ENCODE data around the gene CCDC7. TPM values are rescaled to one million over a fixed set of nuclear protein-coding genes. Genes with fewer than 3 reads are reported as not detected.
"Not testable (repeated sequence)": the region's sequence is repeated elsewhere in the genome, so short reads cannot be mapped to it uniquely, and the experiment has no call there.

CCDC7 gene
- total RNA-seq, 4 donors from 2014 or later, result 17.9 to 42.2 (median 27.3) TPM

DNA sequence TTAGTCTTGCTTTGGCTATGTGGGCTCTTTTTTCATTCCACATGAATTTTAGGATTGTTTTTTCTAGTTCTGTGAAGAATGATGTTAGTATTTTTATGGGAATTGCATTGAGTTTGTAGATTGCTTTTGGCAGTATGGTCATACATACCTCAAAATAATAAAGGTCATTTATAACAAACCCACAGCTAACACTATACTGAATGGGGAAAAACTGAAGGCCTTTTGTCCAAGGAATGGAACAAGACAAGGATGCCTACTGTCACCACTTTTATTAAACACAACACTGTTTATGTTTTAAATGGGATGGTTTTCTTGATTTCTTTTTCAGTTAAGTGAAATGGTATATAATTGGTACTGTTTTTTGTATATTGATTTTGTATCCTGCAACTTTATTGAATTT is 84.3 kb downstream of the CCDC7 start:
- TF ChIP-seq, protein P1, sequence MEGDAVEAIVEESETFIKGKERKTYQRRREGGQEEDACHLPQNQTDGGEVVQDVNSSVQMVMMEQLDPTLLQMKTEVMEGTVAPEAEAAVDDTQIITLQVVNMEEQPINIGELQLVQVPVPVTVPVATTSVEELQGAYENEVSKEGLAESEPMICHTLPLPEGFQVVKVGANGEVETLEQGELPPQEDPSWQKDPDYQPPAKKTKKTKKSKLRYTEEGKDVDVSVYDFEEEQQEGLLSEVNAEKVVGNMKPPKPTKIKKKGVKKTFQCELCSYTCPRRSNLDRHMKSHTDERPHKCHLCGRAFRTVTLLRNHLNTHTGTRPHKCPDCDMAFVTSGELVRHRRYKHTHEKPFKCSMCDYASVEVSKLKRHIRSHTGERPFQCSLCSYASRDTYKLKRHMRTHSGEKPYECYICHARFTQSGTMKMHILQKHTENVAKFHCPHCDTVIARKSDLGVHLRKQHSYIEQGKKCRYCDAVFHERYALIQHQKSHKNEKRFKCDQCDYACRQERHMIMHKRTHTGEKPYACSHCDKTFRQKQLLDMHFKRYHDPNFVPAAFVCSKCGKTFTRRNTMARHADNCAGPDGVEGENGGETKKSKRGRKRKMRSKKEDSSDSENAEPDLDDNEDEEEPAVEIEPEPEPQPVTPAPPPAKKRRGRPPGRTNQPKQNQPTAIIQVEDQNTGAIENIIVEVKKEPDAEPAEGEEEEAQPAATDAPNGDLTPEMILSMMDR (IDR thresholded peaks at IDR 0.05), result no peak
- DNase-seq (ENCODE audit: low spot score) (no peak), ATAC-seq (ENCODE audit: low FRiP score) (no peak)

DNA sequence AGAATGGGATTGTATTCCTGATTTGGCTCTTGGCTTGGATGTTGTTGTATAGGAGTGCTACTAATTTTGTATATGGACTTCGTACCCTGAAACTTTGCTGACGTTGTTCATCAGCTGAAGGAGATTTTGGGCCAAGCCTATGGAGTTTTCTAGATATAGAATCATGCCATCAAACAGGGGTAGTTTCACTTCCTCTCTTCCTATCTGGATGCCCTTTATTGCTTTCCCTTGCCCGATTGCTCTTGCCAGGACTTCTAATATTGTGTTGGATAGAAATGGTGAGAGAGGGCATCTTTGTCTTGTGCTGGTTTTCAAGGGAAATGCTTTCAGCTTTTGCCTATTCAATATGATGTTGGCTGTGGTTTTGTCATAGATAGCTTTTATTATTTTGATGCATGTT is 92.3 kb downstream of the CCDC7 start:
- DNase-seq (ENCODE audit: low spot score) (no peak), ATAC-seq (ENCODE audit: low FRiP score) (no peak)
- TF ChIP-seq, protein P1 (IDR thresholded peaks at IDR 0.05), result no peak

DNA sequence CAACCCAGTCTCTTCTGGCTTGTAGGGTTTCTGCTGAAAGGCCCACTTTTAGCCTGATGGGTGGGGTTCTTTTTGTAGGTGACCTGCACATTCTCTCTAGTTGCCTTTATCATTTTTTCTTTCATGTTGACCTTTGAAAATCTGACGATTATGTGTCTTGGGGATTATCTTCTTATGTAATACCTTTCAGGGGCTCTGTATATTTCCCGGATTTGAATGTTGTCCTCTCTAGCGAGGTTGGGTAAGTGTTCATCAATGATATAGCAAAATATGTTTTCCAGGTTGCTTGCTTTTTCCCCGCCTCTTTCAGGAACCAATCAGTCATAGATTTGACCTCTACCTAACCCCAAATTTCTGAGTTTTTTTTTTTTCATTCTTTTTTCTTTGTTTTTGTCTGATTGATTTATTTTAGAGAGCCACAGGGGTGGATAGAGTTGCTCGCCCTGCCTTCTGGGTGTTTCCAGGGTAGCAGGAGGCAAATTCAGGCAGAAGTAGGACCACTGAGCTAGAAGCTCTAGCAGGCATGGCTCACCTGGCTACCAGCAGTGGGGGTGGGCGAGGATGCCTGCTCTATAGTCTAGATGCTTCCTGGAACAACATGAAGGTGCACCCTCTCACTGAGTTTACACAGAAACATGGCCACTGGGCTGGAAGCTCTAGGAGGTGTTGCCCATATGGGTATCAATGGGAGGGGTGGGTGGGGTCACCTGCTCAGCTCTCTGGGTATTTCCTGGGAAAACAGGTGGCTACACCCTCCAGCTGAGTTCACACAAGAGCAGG is 94.9 kb downstream of the CCDC7 start:
- DNase-seq (ENCODE audit: low spot score), result no peak
- no peak for ATAC-seq (ENCODE audit: low FRiP score)
- TF ChIP-seq, protein P1 (IDR thresholded peaks at IDR 0.05), result no peak

DNA sequence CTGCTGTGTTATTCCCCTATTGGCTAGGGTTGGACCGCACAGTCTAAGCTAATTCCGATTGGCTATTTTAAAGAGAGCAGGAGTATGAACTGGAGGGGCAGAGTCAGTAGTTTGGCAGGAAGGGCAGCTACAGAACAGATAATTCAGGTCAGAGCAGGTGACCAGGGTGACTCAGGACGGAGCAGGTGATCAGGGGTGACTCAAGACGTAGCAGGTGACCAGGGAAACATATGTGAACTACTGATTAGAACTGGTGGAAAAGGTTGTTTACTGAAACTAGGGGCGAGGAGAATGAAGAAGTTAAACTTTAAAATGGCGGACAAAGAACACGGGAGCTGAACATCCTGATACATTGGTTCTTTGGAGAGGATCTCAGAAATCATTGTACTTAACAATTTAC is 102.3 kb downstream of the CCDC7 start:
- TF ChIP-seq, protein P1 (IDR thresholded peaks at IDR 0.05), result no peak
- ATAC-seq (ENCODE audit: low FRiP score), result no peak
- DNase-seq (ENCODE audit: low spot score), result no peak

DNA sequence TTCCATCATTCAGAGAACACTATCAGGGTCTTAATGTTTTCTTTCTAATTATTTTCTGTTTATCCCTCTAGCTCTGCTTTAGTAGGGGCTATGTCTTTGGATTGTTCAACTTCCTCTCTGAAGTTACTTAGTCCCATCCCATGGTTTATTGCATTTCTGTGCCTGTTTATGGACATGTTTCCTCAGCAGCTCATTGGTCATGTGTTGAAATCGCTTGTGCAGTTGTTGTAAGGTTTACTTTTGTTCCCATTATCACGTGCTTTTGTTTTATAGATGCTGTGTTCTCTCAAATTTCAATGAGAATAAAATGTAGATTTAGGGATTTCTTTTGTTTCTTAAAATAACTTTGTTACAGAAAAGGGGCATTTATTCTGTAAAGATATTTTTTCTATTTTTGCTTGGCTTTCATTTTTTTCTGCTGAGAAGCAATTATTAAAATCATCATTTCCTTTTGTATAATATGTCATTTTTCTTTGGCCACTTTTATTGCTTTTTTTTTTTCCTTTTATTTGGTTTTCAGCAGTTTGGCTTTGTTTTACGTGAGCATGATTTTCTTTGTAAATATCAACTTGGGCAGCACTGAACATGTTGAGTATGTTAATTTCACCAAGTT is 110.9 kb downstream of the CCDC7 start:
- TF ChIP-seq, protein P1 (IDR thresholded peaks at IDR 0.05), result no peak
- no peak for DNase-seq (ENCODE audit: low spot score)
- no peak for ATAC-seq (ENCODE audit: low FRiP score)

DNA sequence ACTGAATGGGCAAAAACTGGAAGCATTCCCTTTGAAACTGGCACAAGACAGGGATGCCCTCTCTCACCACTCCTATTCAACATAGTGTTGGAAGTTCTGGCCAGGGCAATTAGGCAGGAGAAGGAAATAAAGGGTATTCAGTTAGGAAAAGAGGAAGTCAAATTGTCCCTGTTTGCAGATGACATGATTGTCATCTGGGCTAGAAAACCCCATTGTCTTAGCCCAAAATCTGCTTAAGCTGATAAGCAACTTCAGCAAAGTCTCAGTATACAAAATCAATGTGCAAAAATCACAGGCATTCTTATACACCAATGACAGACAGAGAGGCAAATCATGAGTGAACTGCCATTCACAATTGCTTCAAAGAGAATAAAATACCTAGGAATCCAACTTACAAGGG is 116.8 kb downstream of the CCDC7 start:
- DNase-seq (ENCODE audit: low spot score); ATAC-seq (ENCODE audit: low FRiP score): not testable (repeated sequence)

DNA sequence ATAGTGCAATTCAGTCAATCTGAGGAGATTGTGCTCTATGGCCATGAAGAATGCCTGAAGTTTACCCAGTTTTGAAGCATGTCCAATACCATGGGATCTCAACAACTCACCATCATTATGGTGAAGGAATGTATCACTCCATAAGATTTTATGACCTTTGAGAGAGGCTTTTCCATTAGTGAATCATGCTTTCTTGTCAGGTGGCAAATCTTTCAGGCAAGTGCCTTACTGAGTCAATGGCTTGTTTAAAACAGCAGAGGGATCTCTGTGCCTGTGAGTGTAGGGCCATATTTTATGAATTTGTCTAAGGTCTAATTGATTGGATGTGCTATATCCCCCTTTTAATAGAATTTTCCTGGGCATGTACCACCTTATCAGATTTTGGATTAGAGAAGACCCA is 131.5 kb downstream of the CCDC7 start:
- TF ChIP-seq, protein P1 (IDR thresholded peaks at IDR 0.05), result no peak
- DNase-seq (ENCODE audit: low spot score) (no peak), ATAC-seq (ENCODE audit: low FRiP score) (no peak)
